SK-N-SH (cell line): ENCODE data around the gene HS6ST1. TPM values are rescaled to one million over a fixed set of nuclear protein-coding genes. Genes with fewer than 3 reads are reported as not detected.

Experiments used
- CTCF ChIA-PET: fragments of 300-600, 350-600 bp; formaldehyde crosslinking; extraction: SDS; loops from one replicate; lab custom pipeline; 2021; lab: Yijun Ruan, JAX
- POLR2A ChIA-PET: fragments of 350-600 bp; sonication (Branson Sonifier 250); formaldehyde crosslinking; extraction: SDS; loops from one replicate; lab custom pipeline; 2020; ENCODE audit warnings: antibody characterized with exemption, inconsistent platforms; lab: Yijun Ruan, JAX
- DNase-seq: peaks from one replicate; pipeline ENCODE4 v3.0.0; 2012
- H2AFZ ChIP-seq: fragments of 200-600 bp; sonication (generic); 2 replicates; pipeline ENCODE4 v1.8.1; 2016; ENCODE audit warnings: antibody characterized with exemption, mild to moderate bottlenecking, low read depth
- H3F3A ChIP-seq: fragments of 200-600 bp; sonication (generic); replicated peaks from 2 replicates; pipeline ENCODE3; 2016; ENCODE audit warnings: antibody characterized with exemption, mild to moderate bottlenecking; ENCODE audit not compliant: insufficient read depth
- H3K27ac ChIP-seq, 2 experiments: fragments of 200-500 bp in 1 of 2; fragments of 200-600 bp in 1 of 2; sonication (Bioruptor generic) in 1 of 2; sonication (generic), shearing (Covaris generic) in 1 of 2; 2 replicates each; pipeline versions ENCODE4 v1.5.1 to v1.6.1; 2014 to 2016; ENCODE audit warnings: low read depth in 2 of 2, inconsistent platforms in 1 of 2, low read length in 1 of 2, mild to moderate bottlenecking in 1 of 2, mixed read lengths in 1 of 2
- H3K27me3 ChIP-seq: fragments of 200-600 bp; sonication (generic), shearing (Covaris generic); 2 replicates; pipeline ENCODE4 v1.6.1; 2016; ENCODE audit warnings: mixed run types; ENCODE audit not compliant: insufficient read depth
- H3K36me3 ChIP-seq, 2 experiments: fragments of 200-500 bp in 1 of 2; fragments of 200-600 bp in 1 of 2; sonication (Bioruptor generic) in 1 of 2; sonication (generic) in 1 of 2; replicated peaks in 1 of 2; 2 replicates each; pipeline versions ENCODE3 to v1.5.1; 2014 to 2016; ENCODE audit warnings: low read length in 1 of 2, mild to moderate bottlenecking in 1 of 2; ENCODE audit not compliant: insufficient read depth in 2 of 2, control insufficient read depth in 1 of 2
- H3K4me1 ChIP-seq, 2 experiments: fragments of 200-500 bp in 1 of 2; fragments of 200-600 bp in 1 of 2; sonication (Bioruptor generic) in 1 of 2; sonication (generic), shearing (Covaris generic) in 1 of 2; 2 replicates each; pipeline versions ENCODE4 v1.5.1 to v1.6.1; 2014 to 2016; ENCODE audit warnings: low read depth in 1 of 2, low read length in 1 of 2, mixed run types in 1 of 2; ENCODE audit not compliant: insufficient read depth in 2 of 2, control insufficient read depth in 1 of 2
- H3K4me2 ChIP-seq: fragments of 200-600 bp; sonication (generic), shearing (Covaris generic); 2 replicates; pipeline ENCODE4 v1.6.1; 2017; ENCODE audit warnings: mixed run types
- H3K4me3 ChIP-seq, 2 experiments: fragments of 200-500 bp in 1 of 2; fragments of 200-600 bp in 1 of 2; sonication (Bioruptor generic) in 1 of 2; sonication (generic), shearing (Covaris generic) in 1 of 2; 2 replicates each; pipeline versions ENCODE4 v1.5.1 to v1.8.1; 2014 to 2016; ENCODE audit warnings: low read depth in 2 of 2, inconsistent platforms in 1 of 2, low read length in 1 of 2, mild to moderate bottlenecking in 1 of 2, mixed read lengths in 1 of 2, moderate library complexity in 1 of 2
- H3K79me2 ChIP-seq: fragments of 200-600 bp; sonication (generic); 2 replicates; pipeline ENCODE4 v1.8.1; 2017; ENCODE audit warnings: mild to moderate bottlenecking; ENCODE audit not compliant: insufficient read depth
- H3K9ac ChIP-seq: fragments of 200-600 bp; sonication (generic); 2 replicates; pipeline ENCODE4 v1.6.1; 2017; ENCODE audit warnings: mixed run types
- H3K9me2 ChIP-seq: fragments of 200-600 bp; sonication (generic); 2 replicates; pipeline ENCODE4 v1.6.1; 2017; ENCODE audit warnings: mixed run types
- H3K9me3 ChIP-seq: fragments of 200-600 bp; sonication (generic); 2 replicates; pipeline ENCODE4 v1.6.1; 2017; ENCODE audit warnings: mixed run types, mild to moderate bottlenecking, moderate library complexity
- H4K20me1 ChIP-seq: fragments of 200-600 bp; sonication (generic); 2 replicates; pipeline ENCODE4 v1.6.1; 2017; ENCODE audit warnings: mild to moderate bottlenecking, mixed run types; ENCODE audit not compliant: insufficient read depth
- ELF1 ChIP-seq: IDR thresholded peaks from 2 replicates; pipeline ENCODE4 v1.4.0; 2012
- EZH2phosphoT487 ChIP-seq: fragments of 200-600 bp; sonication (generic); IDR thresholded peaks from 2 replicates; pipeline ENCODE4 v1.6.1; 2017; ENCODE audit warnings: low read depth, mixed run types, mild to moderate bottlenecking, antibody characterized with exemption, moderate library complexity, borderline replicate concordance
- FOXJ3 ChIP-seq: sonication (generic); formaldehyde crosslinking; IDR thresholded peaks from 2 replicates; pipeline ENCODE4 v1.5.1; 2020; ENCODE audit warnings: mild to moderate bottlenecking, missing genetic modification reagents
- FOXM1 ChIP-seq: IDR thresholded peaks from 2 replicates; pipeline ENCODE4 v1.4.0; 2012; ENCODE audit warnings: low read depth, mild to moderate bottlenecking
- GATA2 ChIP-seq: sonication (generic); formaldehyde crosslinking; IDR thresholded peaks from 2 replicates; pipeline ENCODE4 v1.5.0; 2020; ENCODE audit warnings: mild to moderate bottlenecking, missing genetic modification reagents
- MXI1 ChIP-seq: IDR thresholded peaks from 2 replicates; pipeline ENCODE4 v1.6.1; 2012; ENCODE audit warnings: mild to moderate bottlenecking, low read depth, low read length, improper control_type of control experiment
- NRF1 ChIP-seq: IDR thresholded peaks from 2 replicates; pipeline ENCODE4 v1.6.1; 2012; ENCODE audit warnings: low read depth, mild to moderate bottlenecking, low read length
- RAD21 ChIP-seq: IDR thresholded peaks from 2 replicates; pipeline ENCODE4 v1.6.1; 2012; ENCODE audit warnings: mild to moderate bottlenecking, low read length
- REST ChIP-seq: IDR thresholded peaks from 2 replicates; pipeline ENCODE4 v1.6.1; 2012; ENCODE audit warnings: mild to moderate bottlenecking, low read depth, low read length, moderate library complexity
- RFX5 ChIP-seq: IDR thresholded peaks from 2 replicates; pipeline ENCODE4 v1.6.1; 2012; ENCODE audit warnings: mild to moderate bottlenecking, improper control_type of control experiment, low read length
- SIN3A ChIP-seq: IDR thresholded peaks from 2 replicates; pipeline ENCODE4 v1.6.1; 2012; ENCODE audit warnings: low read depth, mild to moderate bottlenecking, low read length, moderate library complexity, borderline replicate concordance
- TAF1 ChIP-seq: IDR thresholded peaks from 2 replicates; pipeline ENCODE4 v1.6.1; 2012; ENCODE audit warnings: low read depth, mild to moderate bottlenecking, low read length, moderate library complexity, borderline replicate concordance
- TCF12 ChIP-seq: IDR thresholded peaks from 2 replicates; pipeline ENCODE4 v1.4.0; 2012
- USF1 ChIP-seq: IDR thresholded peaks from 2 replicates; pipeline ENCODE4 v1.4.0; 2012; ENCODE audit warnings: low read depth, borderline replicate concordance
- WGBS: methylation state at CpG from one replicate; pipeline ENCODE4 v1.1.6; 2017; ENCODE audit warnings: low lambda C conversion rate; 5-methylcytosine and 5-hydroxymethylcytosine counted together
- polyA plus RNA-seq, 3 experiments: library from polyadenylated mRNA; depleted of rRNA; stranded (reverse); fragments of >200 nt; gene quantifications; 2 replicates each; pipeline ENCODE4 v1.2.3, GENCODE V29; 2012
- TF ChIP-seq, protein P1 (sequence below): fragments of 200-600 bp; sonication (generic); IDR thresholded peaks from 2 replicates; pipeline ENCODE4 v1.6.1; 2017; ENCODE audit warnings: antibody characterized with exemption, mild to moderate bottlenecking, moderate library complexity
- TF ChIP-seq, protein P2 (sequence below): fragments of 150-350 bp; IDR thresholded peaks from 2 replicates; pipeline ENCODE4 v1.6.1; 2016; ENCODE audit warnings: mild to moderate bottlenecking, low read depth, low read length

The HS6ST1 gene
- polyA plus RNA-seq, 1 of the 3 experiments (the other 2 are of a cell fraction): 5.9 TPM

- Histone ChIP-seq H3K9me3 (peaks cover 3% of the 10 kb centered on the region; the same call in 1 of the 2 replicates), H3K4me2 (no peak overlapping the region), H2AFZ (no peak overlapping the region), H3K27ac (no peak overlapping the region), H3K36me3 (no peaks in the 10 kb centered on the region), H4K20me1 (no peaks in the 10 kb centered on the region; the same call in 1 of the 2 replicates), H3F3A (no peaks in the 10 kb centered on the region), H3K4me1 (peaks cover 3 to 40% of the 10 kb centered on the region in 2 experiments; a peak in 2 of 4 replicates), H3K9ac (no peak overlapping the region), H3K79me2 (no peaks in the 10 kb centered on the region), H3K9me2 (no peaks in the 10 kb centered on the region), H3K27me3 (no peaks in the 10 kb centered on the region), H3K4me3 (no peak overlapping the region)
- TF ChIP-seq RFX5 (no peak), TAF1 (no peak), RAD21 (no peak), EZH2phosphoT487 (no peak), GATA2 (CRISPR knock-in tag) (no peak), TCF12 (no peak), SIN3A (no peak), REST (no peak), NRF1 (no peak), ELF1 (no peak), FOXM1 (no peak), FOXJ3 (no peak), MXI1 (no peak), USF1 (no peak)
- TF ChIP-seq, protein P1, sequence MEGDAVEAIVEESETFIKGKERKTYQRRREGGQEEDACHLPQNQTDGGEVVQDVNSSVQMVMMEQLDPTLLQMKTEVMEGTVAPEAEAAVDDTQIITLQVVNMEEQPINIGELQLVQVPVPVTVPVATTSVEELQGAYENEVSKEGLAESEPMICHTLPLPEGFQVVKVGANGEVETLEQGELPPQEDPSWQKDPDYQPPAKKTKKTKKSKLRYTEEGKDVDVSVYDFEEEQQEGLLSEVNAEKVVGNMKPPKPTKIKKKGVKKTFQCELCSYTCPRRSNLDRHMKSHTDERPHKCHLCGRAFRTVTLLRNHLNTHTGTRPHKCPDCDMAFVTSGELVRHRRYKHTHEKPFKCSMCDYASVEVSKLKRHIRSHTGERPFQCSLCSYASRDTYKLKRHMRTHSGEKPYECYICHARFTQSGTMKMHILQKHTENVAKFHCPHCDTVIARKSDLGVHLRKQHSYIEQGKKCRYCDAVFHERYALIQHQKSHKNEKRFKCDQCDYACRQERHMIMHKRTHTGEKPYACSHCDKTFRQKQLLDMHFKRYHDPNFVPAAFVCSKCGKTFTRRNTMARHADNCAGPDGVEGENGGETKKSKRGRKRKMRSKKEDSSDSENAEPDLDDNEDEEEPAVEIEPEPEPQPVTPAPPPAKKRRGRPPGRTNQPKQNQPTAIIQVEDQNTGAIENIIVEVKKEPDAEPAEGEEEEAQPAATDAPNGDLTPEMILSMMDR: no peak
- TF ChIP-seq, protein P2, sequence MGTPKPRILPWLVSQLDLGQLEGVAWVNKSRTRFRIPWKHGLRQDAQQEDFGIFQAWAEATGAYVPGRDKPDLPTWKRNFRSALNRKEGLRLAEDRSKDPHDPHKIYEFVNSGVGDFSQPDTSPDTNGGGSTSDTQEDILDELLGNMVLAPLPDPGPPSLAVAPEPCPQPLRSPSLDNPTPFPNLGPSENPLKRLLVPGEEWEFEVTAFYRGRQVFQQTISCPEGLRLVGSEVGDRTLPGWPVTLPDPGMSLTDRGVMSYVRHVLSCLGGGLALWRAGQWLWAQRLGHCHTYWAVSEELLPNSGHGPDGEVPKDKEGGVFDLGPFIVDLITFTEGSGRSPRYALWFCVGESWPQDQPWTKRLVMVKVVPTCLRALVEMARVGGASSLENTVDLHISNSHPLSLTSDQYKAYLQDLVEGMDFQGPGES: no peak
- DNase-seq: no peak
- ChIA-PET POLR2A (no interaction called here), CTCF (no interaction called here)
- 84% methylated on average over 3 of the region's 3 CpGs for WGBS
These were observed 28.3 kb downstream of the HS6ST1 start for GRCh38 chr2:128290356-128290755.
